Mesothelial cell of epicardium (in vitro differentiated cells): Measurements from ENCODE around the gene MEGF11. TPM values are rescaled to one million over a fixed set of nuclear protein-coding genes. Genes with fewer than 3 reads are reported as not detected.

ENCODE experiments used
- DNase-seq, 2 experiments: peaks; one replicate each; pipeline ENCODE4 v3.0.0; 2021; ENCODE audit warnings: low spot score in 2 of 2; ENCODE audit not compliant: unreplicated experiment in 2 of 2
- H3K27ac Mint-ChIP-seq: 2 replicates; pipeline ENCODE4 v1.8.0; 2021; ENCODE audit warnings: mixed read lengths
- H3K27me3 Mint-ChIP-seq: 2 replicates; pipeline ENCODE4 v1.8.0; 2021; ENCODE audit warnings: low read depth, mixed read lengths
- H3K36me3 Mint-ChIP-seq: 2 replicates; pipeline ENCODE4 v1.8.0; 2021; ENCODE audit warnings: mixed read lengths
- H3K4me1 Mint-ChIP-seq: 2 replicates; pipeline ENCODE4 v1.8.0; 2021; ENCODE audit warnings: mixed read lengths
- H3K4me3 Mint-ChIP-seq: 2 replicates; pipeline ENCODE4 v1.8.0; 2021; ENCODE audit warnings: mild to moderate bottlenecking, moderate library complexity, mixed read lengths
- H3K9me3 Mint-ChIP-seq: 2 replicates; pipeline ENCODE4 v1.8.0; 2021; ENCODE audit warnings: mixed read lengths
- total RNA-seq: library from RNA; stranded (reverse); gene quantifications from 3 replicates; pipeline ENCODE4 v1.2.1, GENCODE V29; 2021
- TF ChIP-seq, protein P1 (sequence below): fragments of 200-600 bp; sonication (generic); IDR thresholded peaks from one replicate; pipeline ENCODE4 v1.5.0; 2021; ENCODE audit warnings: antibody characterized with exemption; ENCODE audit not compliant: unreplicated experiment

The MEGF11 gene
- total RNA-seq, 1 donor from 2014 or later, result 3.7 TPM

DNA sequence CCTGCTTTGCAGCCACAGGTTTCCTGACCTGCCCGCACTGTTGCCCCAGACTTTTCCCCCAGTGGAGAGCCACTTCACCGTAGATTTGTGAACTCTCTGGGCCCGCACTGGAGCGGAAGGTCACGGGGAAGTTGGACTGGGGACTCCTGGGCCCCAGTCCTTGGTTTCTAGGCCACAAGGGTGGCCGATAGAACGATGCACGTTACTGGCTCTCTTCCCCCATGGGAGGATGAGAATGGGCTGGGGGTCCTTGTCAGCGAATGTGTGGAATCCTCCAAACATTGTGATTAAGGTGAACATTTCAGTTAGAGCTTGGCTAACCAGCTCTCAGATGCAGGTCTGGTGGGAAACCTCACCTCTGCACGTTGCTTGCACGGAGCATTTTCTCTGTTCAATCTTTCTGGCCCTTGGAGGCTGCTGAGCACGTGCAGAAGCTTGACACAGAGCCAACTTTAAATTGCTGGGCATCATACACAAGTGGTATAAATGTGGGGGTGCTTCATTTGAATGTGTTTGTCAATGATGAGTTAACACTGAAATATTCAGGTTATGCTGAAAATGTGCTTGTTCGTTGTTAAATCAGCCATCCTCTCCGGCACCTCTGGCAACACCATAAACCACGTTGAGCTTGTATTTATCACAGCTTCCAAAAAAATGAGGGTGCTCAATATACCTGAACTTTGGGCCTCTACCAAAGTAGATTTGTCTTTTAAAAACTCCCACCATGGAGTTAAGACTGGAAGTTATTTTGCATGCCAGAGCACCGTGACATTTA is 40.8 kb upstream of the MEGF11 start:
- H3K4me3 Mint-ChIP-seq, result peak overlapping the region; percentile 76
- TF ChIP-seq, protein P1, sequence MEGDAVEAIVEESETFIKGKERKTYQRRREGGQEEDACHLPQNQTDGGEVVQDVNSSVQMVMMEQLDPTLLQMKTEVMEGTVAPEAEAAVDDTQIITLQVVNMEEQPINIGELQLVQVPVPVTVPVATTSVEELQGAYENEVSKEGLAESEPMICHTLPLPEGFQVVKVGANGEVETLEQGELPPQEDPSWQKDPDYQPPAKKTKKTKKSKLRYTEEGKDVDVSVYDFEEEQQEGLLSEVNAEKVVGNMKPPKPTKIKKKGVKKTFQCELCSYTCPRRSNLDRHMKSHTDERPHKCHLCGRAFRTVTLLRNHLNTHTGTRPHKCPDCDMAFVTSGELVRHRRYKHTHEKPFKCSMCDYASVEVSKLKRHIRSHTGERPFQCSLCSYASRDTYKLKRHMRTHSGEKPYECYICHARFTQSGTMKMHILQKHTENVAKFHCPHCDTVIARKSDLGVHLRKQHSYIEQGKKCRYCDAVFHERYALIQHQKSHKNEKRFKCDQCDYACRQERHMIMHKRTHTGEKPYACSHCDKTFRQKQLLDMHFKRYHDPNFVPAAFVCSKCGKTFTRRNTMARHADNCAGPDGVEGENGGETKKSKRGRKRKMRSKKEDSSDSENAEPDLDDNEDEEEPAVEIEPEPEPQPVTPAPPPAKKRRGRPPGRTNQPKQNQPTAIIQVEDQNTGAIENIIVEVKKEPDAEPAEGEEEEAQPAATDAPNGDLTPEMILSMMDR, result no peak
- H3K36me3 Mint-ChIP-seq, result peaks cover 16% of the 10 kb centered on the region
- no peaks in the 10 kb centered on the region for H3K27me3 Mint-ChIP-seq
- H3K4me1 Mint-ChIP-seq, result peaks cover 34% of the 10 kb centered on the region
- DNase-seq, result no peak
- H3K9me3 Mint-ChIP-seq, result no peaks in the 10 kb centered on the region
- H3K27ac Mint-ChIP-seq, result peak overlapping the region; percentile 96

DNA sequence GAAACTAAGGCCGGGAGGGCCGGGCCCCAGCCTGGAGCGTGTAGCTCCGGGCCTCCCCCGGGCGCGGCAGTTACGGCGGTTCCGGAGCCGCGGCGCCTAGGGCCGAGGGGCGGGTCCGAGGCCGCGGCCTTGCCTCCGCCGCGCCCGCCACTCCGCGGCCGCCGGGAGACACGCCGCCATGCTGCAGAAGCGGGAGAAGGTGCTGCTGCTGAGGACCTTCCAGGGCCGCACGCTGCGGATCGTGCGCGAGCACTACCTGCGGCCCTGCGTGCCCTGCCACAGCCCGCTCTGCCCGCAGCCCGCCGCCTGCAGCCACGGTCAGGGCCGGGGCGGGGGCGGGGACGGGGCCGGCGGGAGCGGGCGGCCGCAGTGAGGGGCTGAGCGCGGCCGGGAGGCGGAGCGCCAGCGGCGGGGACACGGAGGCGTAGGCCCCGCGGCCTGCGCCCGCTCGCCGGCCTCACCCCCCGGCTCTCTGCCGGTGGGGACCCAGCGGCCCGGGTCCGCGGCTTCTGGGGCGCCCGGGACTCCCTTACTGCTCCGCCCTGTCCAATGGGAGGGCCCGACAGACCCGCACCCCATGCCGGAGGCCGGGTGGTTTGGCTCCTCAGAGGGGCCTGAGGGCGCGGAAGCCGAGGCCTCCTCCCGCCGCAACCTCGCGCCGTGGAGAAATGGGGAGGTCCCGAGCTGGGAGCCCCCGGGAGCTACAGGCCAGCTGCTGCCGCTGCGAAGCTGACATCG is 40.0 kb upstream of the MEGF11 start, which contains the start of gene DIS3L:
DIS3L (plus strand) TSS at position 150 of the 738 bp plus-strand sequence; CDS start at position 179, 29 bp downstream.
- H3K4me1 Mint-ChIP-seq, result peaks cover 34% of the 10 kb centered on the region
- no peaks in the 10 kb centered on the region for H3K9me3 Mint-ChIP-seq
- H3K36me3 Mint-ChIP-seq, result peaks cover 9% of the 10 kb centered on the region
- TF ChIP-seq, protein P1, result no peak
- no peaks in the 10 kb centered on the region for H3K27me3 Mint-ChIP-seq
- peak within 1 kb of the TSS; percentile 76 for H3K4me3 Mint-ChIP-seq
- H3K27ac Mint-ChIP-seq, result peak within 1 kb of the TSS; percentile 96
- peak; percentile 36 to 67 for DNase-seq

GRCh38 chr15:66292571-66293418 is 39.2 kb upstream of the MEGF11 start:
- Mint-ChIP-seq H3K9me3 (no peaks in the 10 kb centered on the region), H3K27ac (peak overlapping the region; percentile 87)

GRCh38 chr15:66291816-66292570 is 38.4 kb upstream of the MEGF11 start:
- peaks cover 3% of the 10 kb centered on the region for H3K36me3 Mint-ChIP-seq
- peak overlapping the region; percentile 67 for H3K4me3 Mint-ChIP-seq
- H3K27ac Mint-ChIP-seq, result peak overlapping the region; percentile 87
- DNase-seq, result no peak
- H3K27me3 Mint-ChIP-seq, result no peaks in the 10 kb centered on the region
- H3K4me1 Mint-ChIP-seq, result peaks cover 37% of the 10 kb centered on the region
- TF ChIP-seq, protein P1, result no peak
- no peaks in the 10 kb centered on the region for H3K9me3 Mint-ChIP-seq

More at GRCh38 chr15:66292571-66293418, 39.2 kb upstream of the MEGF11 start:
- Mint-ChIP-seq H3K4me1 (peaks cover 34% of the 10 kb centered on the region), H3K4me3 (peak overlapping the region; percentile 67), H3K27me3 (no peaks in the 10 kb centered on the region), H3K36me3 (peaks cover 7% of the 10 kb centered on the region)
- no peak for DNase-seq
- TF ChIP-seq, protein P1, result no peak

DNA sequence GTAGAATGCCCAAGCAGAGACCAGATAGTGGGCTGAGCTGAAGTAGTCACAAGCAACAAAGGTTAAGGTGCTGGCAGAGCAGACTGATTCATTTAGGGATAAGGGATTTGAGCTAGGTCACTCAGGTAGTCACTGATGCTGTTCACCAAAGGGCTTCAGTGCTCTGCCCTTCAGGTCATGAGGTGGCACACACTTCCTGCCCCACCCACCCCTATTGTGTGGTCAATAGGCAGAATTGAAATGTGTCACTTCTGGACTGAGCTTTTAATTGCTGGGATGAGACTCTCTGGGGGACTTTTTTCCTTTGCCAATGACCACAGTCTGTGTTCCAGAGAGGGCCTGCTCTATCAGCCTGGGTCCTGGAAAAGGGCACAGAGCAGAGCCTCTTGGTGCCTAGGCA is 37.0 kb upstream of the MEGF11 start:
- H3K9me3 Mint-ChIP-seq, result no peaks in the 10 kb centered on the region
- no peak for DNase-seq
- no peaks in the 10 kb centered on the region for H3K27me3 Mint-ChIP-seq
- no peak overlapping the region for H3K4me3 Mint-ChIP-seq
- H3K4me1 Mint-ChIP-seq, result peaks cover 31% of the 10 kb centered on the region
- TF ChIP-seq, protein P1, result no peak
- H3K27ac Mint-ChIP-seq, result no peak overlapping the region
- no peaks in the 10 kb centered on the region for H3K36me3 Mint-ChIP-seq
